HCEC 1CT (cell line): Measurements from ENCODE around the gene IGF1R.

ENCODE experiments used
- DNase-seq: peaks from one replicate; pipeline ENCODE4 v3.0.0-alpha.2; 2017

The IGF1R gene

GRCh38 chr15:98802187-98802586 is 153.8 kb downstream of the IGF1R start:
- no peak for DNase-seq

GRCh38 chr15:98803228-98804056 is 155.1 kb downstream of the IGF1R start:
- peak; percentile 71 for DNase-seq

GRCh38 chr15:98804057-98804380 is 155.7 kb downstream of the IGF1R start:
- DNase-seq, result peak; percentile 34

- no peak for DNase-seq
Observed at GRCh38 chr15:98805434-98806274, 157.3 kb downstream of the IGF1R start.

- no peak for DNase-seq
Observed at GRCh38 chr15:98806275-98806895, 158.0 kb downstream of the IGF1R start.

- peak; percentile 61 for DNase-seq
Observed at GRCh38 chr15:98807262-98807661, 158.9 kb downstream of the IGF1R start.

- DNase-seq, result no peak
Observed at GRCh38 chr15:98809273-98809672, 160.9 kb downstream of the IGF1R start.

- DNase-seq, result no peak
Observed at GRCh38 chr15:98812716-98813446, 164.5 kb downstream of the IGF1R start.

GRCh38 chr15:98813951-98814350 is 165.6 kb downstream of the IGF1R start:
- no peak for DNase-seq

- no peak for DNase-seq
Observed at GRCh38 chr15:98815207-98815606, 166.9 kb downstream of the IGF1R start.

- DNase-seq, result no peak
Observed at GRCh38 chr15:98817745-98818144, 169.4 kb downstream of the IGF1R start.

GRCh38 chr15:98823012-98823458 is 174.7 kb downstream of the IGF1R start:
- peak; percentile 69 for DNase-seq

GRCh38 chr15:98823616-98824015 is 175.3 kb downstream of the IGF1R start:
- DNase-seq, result no peak

- DNase-seq, result no peak
Observed at GRCh38 chr15:98824595-98824994, 176.3 kb downstream of the IGF1R start.

- DNase-seq, result no peak
Observed at GRCh38 chr15:98826658-98827057, 178.3 kb downstream of the IGF1R start.

GRCh38 chr15:98827217-98827616 is 178.9 kb downstream of the IGF1R start:
- DNase-seq, result no peak

GRCh38 chr15:98830034-98830634 is 181.8 kb downstream of the IGF1R start:
- DNase-seq, result no peak

- DNase-seq, result no peak
Observed at GRCh38 chr15:98834976-98835375, 186.6 kb downstream of the IGF1R start.

GRCh38 chr15:98835876-98836275 is 187.5 kb downstream of the IGF1R start:
- no peak for DNase-seq

GRCh38 chr15:98838387-98839259 is 190.3 kb downstream of the IGF1R start:
- no peak for DNase-seq

GRCh38 chr15:98840053-98840452 is 191.7 kb downstream of the IGF1R start:
- DNase-seq, result no peak
